ENCODE measurements around the gene CNFN. TPM values are rescaled to one million over a fixed set of nuclear protein-coding genes. Genes with fewer than 3 reads are reported as not detected.

CNFN gene, protein sequence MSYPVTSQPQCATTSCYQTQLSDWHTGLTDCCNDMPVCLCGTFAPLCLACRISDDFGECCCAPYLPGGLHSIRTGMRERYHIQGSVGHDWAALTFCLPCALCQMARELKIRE
- total RNA-seq = 0.13 TPM in 1 of 2 replicates, not detected in the other

DNA sequence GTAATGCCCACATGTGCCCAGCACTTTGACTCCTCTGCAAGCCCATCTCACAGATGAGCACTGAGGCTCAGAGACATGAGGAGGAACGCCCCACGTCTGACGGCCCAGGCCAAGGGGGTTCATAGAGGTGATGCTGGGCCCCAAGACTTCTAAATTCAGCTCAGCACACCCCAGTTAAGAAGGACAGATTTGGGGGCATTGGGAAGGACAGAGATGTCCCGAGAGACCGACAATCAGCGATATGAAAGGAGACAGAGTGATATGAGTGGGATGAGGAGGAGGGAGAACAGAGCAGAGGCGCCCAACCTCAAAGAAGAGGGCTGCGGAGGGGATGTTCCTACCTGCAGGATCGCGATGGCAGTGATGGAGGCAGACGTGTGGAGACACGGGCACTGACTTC is at the start of gene CNFN:
TSS of gene CNFN (minus strand) at position 399 of the 400 bp plus-strand sequence. CDS start 1,260 bp downstream, outside the sequence.
- DNase-seq (ENCODE audit: low read depth in 2 of 2) = no peak

DNA sequence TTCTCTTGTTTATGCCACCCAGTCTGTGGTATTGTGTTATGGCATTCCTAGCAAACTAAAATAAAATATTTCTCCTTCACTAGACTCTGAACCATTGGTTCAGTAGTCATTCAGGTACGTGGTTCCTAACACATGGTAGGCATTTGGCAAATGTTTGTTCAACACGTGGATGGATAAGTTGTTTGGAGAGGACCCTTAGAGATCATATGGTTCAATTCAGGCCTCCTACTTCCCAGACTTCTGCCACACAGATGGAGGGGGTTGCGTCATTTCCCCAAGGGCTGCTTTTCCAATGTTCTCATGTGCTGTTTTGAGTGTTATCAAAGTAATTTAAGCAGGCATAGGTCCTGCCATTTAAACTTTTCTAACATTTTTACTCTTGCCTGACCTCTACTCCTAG is 45.9 kb upstream of the CNFN start:
- DNase-seq (ENCODE audit: low read depth in 2 of 2) = no peak

DNA sequence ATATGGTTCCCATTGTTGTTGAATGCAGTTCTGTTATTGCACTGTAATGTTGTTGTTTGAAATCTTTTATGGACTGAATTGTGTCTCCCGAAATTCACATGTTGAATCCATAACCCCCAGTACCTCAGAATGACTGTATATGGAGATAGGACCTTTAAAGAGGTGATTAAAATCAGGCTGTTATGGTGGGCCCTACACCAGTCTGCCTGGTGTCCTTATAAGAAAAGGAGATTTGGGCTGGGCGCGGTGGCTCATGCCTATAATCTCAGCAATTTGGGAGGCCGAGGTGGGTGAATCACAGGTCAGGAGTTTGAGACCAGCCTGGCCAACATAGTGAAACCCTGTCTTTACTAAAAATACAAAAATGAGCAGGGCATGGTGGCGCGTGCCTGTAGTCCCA is 45.2 kb upstream of the CNFN start:
- DNase-seq (ENCODE audit: low read depth in 2 of 2) = no peak

DNA sequence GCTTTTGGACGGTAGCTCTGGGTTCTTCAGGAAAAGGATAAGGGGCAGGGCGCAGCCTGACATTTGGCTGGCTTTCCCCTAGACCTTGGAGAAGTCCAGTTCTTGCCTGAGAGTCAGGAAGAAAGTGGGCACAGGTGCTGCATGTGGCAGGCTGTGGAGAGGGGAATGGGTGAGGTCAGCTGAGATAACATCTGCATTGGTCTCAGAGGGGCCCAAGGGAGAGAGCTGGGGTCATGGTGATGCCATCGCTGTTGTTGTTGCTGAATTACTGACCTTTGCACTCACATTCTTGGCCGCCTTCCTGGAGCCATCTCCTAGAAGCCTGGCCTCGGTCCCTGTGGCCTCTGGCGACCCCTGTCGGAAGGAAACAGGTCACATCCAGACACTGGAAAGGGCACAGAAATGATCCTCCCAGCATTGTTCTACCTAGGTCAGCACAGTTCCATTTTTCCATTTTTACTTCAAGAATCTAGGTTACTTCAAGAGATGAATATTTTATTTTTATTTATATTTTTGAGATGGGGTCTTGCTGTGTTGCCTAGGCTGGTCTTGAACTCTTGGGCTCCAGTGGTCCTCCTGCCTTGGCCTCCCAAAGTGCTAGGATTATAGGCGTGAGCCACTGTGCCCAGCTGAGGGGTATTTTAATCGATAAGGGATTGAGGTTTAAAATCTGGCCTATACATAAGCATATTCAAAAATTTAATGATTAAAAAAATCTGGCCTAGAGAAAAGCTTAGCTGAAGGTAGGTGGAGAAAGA is 43.6 kb upstream of the CNFN start:
- DNase-seq (ENCODE audit: low read depth in 2 of 2) = peak in 1 of 2 donors; percentile 62

DNA sequence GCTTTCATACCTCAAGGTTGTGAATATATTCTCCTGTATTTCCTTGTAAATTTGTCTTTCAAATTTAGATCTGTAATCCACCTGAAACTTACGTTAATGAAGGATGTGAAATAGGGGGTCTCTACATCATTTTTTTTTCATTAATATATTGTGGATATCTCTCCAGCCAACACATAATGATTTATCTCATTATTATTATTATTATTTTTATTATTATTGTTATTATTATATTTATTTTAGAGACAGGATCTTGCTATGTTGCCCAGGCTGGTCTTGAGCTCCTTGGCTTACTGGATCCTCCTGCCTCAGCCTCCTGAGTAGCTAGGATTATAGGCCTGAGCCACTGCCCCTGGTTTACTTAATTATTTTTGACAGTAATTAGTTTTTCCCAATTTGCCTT is 41.4 kb upstream of the CNFN start:
- no peak for DNase-seq (ENCODE audit: low read depth in 2 of 2)

DNA sequence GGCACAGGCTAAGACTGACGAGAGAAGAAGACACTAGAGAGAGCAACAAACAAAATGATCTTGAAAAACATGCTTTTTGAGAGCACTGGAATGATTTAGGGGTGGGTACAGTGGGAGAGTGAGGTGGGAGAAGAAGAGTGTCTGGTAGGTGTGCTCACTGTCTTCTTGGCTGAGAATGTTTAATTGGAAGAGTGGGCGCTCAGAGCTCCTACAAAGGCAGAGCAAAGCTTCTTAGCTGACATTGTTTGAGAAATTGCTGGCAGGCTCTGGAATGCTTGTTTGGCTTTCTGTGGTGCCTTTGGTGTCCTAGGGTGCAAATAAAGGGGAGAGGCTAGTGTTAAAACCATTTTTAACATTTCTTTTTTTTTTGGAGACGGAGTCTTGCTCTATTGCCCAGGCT is 38.6 kb upstream of the CNFN start:
- DNase-seq (ENCODE audit: low read depth in 2 of 2) = no peak

DNA sequence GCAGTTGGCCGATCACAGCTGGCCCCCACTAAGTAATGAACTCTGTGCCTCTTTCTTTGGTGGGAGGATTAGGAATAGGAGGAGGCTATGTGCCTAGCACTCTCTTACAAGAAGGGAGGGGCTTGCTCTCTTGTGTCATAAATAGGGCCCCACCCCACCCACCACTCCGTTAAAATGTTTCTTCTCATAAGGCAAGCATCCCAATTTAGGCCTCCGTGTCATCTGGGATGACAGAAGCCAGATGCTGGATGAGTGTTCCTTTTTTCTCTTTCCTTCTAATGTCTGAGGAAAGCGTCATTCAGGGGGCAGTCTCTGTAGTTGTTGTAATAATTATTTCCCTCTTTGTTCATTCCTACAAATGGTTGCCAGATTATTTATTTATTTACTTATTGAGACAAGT is 37.2 kb upstream of the CNFN start, which contains the start of gene LIPE:
TSS of gene LIPE (minus strand) at position 76 of the 400 bp plus-strand sequence. CDS start 239 bp downstream, outside the sequence.
- DNase-seq (ENCODE audit: low read depth in 2 of 2) = no peak

DNA sequence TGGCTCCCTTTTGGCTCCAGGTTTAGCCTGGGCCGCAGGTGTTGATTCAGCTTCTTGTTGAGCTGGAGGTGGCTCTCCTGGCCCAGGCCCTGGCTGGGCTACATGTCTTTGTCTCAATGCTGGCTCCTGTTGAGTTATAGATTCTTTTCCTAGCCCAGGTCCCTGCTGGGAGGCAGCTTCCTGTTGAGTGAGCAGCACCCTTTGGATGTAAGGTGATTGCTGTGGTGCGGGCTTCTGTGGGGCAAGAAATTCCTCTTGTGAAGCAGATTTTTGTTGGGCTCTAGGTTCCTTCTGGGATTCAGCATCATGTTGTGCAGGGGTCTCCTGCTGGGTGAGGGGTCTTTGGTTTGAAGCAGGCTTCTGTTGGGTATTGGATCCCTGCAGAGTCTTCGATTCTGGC is 36.5 kb upstream of the CNFN start:
- no peak for DNase-seq (ENCODE audit: low read depth in 2 of 2)

DNA sequence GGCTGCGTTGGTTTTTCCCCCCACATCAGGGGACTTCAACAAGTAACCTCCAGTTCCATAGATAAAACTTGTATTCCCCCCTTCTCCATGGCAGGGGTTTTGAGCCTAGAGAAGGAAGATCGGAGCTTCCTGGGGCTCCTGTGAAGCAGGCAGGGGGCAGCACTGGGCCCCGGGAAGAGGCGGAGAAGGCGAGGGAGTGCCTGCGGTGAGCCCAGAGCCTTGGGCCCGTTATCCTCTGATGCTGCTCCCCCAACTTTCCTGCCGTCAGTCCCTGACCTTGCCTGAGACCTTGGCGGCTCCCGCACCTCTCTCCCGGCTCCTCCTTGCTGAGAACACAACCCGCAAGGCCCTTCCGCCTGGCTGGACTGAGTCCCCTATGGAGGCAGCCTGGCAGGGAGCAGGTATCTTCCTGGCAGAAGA is 34.6 kb upstream of the CNFN start:
- DNase-seq (ENCODE audit: low read depth in 2 of 2) = no peak

DNA sequence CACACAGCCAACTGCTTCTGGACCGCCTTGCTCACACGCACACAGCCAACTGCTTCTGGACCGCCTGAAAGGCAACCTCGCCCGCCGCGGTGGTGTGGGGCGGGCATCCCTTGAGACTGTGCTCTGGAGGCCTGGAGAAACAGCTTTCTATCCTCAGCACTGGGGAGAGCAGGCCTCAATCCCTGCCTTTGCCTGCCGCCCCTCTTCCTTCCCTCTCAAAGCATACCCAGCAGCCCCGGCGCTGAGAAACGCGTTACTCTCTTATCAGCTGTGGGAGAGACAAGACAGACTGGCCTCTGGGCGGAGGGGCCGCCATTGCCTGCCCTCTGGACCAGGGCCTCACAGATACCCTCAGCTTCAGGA is 34.2 kb upstream of the CNFN start:
- DNase-seq (ENCODE audit: low read depth in 2 of 2) = no peak

DNA sequence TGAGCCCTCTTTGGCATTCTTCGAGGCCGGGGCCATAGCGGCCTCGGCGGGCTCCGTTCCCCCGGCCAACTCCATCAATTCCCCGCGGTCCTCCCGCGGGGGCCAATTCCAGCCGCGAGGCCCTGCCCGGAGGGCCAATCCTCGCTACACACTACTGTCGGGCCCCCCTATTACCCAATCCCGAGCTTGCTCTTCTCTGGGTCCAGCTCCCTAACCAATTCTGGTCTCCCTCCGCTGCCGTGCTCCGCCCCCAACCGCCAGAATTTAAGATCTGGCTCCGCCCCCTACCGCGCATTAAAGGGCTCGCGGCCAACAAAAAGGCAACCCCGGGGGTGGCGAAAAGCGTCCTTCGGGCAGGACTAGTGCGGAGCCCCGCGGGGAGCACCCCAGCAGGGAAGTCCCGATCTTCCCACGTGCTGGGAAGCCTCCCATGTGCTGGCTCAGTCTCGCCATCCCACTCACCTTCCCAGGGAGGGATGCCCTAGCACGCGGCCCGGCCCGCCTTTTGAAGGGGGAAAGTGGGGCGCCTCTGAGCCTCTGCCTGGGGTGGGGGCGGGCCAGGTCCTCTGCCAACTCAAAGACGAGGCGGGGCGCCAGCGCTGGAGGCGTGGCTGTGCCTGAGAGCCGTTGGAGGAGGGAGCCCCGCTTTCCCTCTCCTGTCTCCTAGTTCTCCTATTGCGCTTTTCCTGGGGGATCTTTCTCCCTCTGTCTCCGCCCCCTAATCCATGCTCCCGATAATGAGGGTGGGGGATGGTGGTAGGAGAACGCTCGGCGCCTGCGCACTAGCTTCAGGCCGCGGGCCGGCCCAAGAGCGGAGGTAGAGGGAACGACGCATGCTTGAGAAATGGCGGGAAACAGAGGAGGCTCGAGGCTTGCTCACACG is 33.6 kb upstream of the CNFN start:
- DNase-seq (ENCODE audit: low read depth in 2 of 2) = peak; percentile 89 to 92

DNA sequence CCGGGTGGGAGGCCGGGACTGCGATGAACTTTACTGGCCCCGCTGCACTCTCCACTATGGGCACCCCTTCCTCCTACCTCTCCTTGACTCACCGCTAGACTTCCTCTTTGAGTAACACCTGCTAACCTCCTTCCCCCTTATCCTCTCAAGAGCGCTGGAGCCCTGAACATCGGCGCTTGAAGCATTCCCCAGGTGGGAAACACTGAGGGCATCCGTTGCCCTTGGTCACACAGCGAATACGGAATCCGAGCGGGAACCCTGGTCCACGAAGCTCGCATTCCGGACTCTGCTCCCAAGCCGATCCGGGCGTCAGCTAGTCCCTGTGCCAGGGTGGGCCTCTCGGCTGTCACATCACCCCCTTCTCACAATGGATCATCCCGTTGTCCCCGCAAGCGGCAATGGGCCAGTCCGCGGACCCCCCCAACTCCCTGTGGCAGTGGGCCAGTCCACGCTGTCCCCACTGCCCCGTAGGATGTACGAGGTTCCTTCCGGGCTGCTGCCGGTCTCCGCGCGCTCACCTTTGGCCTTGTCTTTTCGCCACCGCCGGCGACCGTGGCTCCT is 32.9 kb upstream of the CNFN start:
- peak; percentile 30 to 50 for DNase-seq (ENCODE audit: low read depth in 2 of 2)

DNA sequence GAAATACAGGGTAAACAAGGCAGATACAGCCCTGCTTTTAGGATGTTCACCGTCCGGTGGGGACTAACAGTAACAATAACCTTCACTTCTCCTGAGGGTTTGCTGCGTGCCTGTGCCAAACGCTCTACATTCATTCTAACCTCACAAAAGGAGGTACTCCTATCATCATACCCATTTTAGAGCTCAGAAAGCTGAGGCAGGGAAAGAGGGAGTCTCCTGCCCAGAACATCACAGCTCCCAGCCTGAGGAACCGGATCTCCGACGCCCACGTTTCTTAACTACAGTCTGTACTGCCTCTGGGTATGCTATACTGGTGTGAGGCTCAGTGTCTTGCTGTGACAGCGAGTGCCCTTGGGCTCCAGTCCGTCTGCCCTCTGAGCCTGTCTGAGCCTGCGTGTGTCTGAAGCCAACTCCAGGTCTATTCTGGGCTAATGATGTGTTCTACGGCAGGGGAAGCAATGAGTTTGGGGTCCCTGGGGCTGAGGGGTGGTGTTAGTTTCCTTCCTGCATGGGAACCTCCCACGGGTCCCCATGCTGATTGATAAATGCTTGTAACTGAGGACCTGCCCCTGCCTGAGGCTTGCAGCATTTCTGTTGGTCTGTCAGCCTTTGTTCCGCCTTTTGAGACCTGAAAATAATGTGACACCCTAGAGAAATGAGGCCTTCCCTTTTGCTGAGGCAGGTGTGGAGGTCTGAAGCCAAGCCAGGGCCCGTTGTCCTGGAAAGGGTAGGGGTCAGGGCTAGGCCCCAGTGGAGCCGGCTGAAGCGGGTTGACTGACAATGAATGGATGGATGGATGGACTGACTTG is 32.2 kb upstream of the CNFN start:
- DNase-seq (ENCODE audit: low read depth in 2 of 2) = no peak

DNA sequence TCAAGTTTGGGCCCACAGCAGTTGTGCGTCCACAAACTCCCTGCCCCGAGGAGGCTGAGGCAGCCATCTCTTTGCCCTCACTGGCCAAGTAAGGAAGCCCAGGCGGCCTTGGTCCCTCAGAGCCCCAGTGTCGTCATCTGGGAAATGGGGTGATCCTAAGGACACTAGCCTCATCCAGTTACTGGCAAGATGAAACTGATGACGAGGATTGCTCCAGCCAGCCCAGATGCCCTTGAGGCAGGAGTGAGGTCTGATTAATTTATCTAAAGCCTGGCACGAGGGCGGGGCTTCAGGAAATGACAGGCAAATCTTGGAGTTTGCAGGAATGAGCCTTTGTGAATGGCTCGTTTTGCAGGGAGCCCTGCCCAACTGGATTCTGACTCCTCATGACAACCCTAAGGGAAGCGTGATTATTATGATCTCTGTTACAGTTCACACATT is 31.5 kb upstream of the CNFN start:
- peak in 1 of 2 donors; percentile 25 for DNase-seq (ENCODE audit: low read depth in 2 of 2)

DNA sequence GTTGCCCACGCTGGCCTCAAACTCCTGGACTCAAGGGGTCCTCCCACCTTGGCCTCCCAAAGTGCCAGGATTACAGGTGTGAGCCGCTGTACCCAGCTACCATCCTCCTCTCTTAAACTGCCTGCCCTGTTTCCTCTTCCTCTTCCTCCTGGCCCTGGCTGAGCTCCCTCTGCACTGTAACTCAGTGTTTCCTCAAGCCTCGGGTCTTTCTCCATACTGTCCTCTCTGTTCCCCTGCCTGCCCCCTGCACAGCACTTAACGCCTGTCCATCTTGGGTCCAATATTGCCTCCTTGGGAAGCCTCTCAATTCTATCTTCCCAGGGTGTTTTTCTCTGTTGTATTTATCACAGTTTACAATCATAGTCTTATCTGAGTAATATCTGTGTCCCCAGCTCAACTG is 31.0 kb upstream of the CNFN start:
- DNase-seq (ENCODE audit: low read depth in 2 of 2) = no peak

DNA sequence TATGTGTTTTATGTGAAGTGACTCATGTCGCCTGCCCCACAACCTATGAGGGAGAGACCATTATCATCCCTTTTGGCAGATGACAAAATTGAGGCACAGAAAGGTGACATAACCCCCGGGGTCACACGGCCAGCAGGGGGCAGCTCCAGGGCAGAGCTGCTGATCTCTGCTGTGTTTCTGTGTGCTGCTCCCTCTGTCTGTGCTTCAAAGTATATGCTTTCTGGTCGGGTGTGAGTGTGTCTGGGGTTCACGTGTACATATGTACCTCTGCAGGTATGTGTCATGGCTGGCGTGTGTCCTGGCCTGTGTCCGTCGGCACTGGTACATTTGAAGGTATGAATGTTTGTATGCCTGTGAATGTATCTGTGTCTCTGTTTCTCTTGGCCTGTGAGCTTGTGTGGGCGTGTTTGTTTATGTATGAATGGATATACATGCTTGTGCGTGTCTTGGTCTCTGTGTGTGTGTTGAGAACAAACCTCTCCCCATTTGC is 30.0 kb upstream of the CNFN start:
- peak; percentile 39 to 63 for DNase-seq (ENCODE audit: low read depth in 2 of 2)

DNA sequence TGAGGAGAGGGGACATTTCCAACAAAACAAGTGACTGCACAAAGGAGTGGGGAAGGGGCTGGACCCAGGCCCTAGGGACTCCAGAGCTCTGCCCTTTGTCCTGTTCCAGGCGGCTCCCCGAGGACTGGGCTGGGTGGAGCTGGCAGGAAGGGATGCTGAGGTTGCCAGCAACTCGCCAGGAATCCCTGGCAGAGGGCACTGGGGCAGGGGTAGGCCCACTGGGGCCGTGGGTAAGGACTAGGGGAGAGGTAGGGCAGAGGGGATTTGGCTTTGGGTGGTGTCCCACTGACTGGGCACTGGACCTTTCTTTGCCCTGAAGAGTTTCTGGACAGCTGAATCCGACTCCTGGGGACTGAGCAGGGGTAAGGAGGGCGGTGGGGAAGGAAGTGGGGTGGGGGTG is 29.2 kb upstream of the CNFN start:
- no peak for DNase-seq (ENCODE audit: low read depth in 2 of 2)

DNA sequence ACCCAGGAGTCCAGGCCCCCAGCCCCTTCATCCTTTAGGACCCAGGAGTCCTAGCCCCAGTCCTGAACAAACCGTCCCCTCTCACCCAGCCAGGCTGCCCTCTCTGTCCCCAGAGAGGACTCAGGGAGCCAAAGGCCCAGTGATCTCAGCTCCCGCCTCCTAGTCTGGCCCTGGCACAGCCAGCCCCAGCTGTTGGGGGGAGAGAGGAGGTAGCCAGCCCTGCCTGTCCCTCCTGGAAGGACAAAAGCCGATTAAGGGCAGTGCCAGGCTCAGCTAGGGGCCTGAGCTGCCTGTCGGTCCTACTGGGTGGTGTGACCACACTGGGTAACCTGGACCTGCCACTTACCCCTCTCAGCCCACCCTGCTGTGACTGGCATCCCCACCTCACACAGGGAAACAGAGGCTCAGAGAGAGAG is 22.6 kb upstream of the CNFN start:
- DNase-seq (ENCODE audit: low read depth in 2 of 2) = no peak

DNA sequence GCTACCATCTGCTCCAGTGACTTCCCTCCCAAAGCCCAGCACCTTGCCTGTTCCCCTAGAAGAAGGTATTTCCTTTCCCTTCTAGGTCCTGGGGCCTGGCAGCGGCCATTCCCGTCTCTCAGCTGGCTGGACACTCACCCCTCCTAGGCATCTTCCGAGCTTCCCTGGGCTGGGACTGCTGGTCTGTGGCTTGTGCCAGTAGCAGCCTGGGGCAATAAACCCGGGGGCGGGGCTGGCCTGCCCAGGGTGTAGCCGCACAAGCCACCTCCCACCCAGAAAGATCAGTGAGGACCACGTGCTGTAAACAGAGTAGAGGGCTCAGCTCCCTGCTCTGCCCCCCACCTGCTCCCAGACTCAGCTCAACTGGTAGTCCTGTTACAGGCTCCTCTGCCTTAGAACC is 22.1 kb upstream of the CNFN start:
- no peak for DNase-seq (ENCODE audit: low read depth in 2 of 2)

DNA sequence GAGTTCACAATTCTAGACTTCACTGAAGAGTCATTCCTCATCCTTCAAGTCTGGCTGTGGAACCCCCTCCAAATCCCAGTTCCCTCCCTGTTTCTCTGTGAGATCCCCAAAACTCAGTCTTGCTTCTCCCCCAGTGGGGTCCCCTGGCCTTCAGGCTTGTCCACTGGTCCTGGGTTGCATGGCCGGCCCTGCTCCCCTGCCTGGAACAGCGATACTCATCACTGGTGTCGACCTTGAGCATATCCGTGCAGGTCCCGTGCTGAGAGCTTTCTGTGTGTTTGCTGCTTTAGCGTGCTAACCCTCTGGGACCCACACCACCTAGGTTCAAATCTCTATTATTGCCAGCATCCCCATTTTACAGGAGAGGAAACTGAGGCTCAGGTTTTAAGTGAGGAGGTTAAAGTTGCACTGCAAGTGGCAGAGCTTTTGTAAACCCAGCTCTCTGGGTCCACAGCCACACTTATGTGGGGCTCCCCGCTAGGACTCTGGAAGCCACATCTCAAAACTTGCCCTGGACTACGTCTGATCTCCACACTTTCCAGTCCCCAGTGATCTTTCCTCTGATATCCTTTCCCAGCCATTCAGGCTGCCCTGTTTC is 21.6 kb upstream of the CNFN start:
- DNase-seq (ENCODE audit: low read depth in 2 of 2) = no peak

DNA sequence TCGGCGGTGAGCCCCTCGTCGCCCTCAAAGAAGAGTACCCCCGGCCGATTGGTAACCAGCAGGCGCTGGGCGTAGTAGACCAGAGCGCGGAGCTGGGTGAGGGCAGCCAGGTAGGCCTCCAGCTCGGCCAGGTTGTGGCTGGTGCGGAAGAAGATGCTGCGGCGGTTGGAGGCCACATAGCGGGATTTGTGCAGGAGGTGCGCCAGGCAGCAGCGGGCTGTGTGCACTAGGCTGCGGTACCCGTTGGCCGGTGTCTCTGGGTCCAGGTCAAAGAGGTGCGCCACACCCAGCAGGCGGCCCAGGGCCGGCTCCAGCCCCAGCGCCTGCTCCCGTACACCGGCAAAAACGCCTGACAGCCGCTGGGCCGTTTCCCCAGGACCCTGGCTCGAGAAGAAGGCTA is 20.3 kb upstream of the CNFN start:
- no peak for DNase-seq (ENCODE audit: low read depth in 2 of 2)
